ENCODE results near the gene ITPK1.

Gene ITPK1

DNA sequence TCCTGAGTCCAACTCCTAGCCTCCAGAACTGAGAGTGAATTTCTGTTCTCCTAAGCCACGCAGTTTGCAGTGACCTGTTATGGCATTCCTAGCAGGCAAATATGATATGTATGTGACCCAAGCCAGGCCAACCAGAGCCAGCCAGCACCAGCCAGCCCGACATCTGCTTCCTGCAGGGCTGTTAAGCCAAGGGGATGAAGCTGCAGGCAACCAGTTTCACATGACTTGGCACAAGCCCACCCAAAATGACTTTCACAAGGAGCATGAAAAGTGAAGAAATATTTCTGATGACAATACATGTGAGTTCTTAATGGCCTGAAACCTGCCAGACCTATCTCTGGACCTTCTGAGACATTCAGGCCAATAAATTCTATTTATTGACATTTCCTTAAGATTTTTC lies 68.1 kb downstream of the ITPK1 start:
- Histone ChIP-seq H2BK15ac (ENCODE audit: low read depth, poor library complexity, severe bottlenecking) (no peak overlapping the region), H3K23ac (ENCODE audit: low read length in 2 of 2) (no peak overlapping the region), H2AFZ (ENCODE audit: low read depth, low read length) (no peak overlapping the region), H3K4me1 (ENCODE audit: control insufficient read depth, insufficient read depth, low read depth, low read length) (peaks cover 41% of the 10 kb centered on the region), H3K18ac (ENCODE audit: low read depth in 1 of 2, low read length in 2 of 2) (no peak overlapping the region), H3K4me3 (ENCODE audit: insufficient read depth in 1 of 2, low read depth in 1 of 2, low read length in 2 of 2) (no peak overlapping the region), H2AK5ac (ENCODE audit: low read length, severe bottlenecking) (no peak overlapping the region), H3K36me3 (ENCODE audit: control insufficient read depth in 1 of 2, insufficient read depth in 2 of 2, low read depth in 1 of 2, low read length in 2 of 2) (peaks cover 0 to 3% of the 10 kb centered on the region in 2 experiments), H3K4me2 (ENCODE audit: low read length, poor library complexity, severe bottlenecking) (no peak overlapping the region), H2BK12ac (ENCODE audit: low read length in 2 of 2) (no peak overlapping the region), H3K79me1 (replicated peaks; ENCODE audit: low read length, poor library complexity, severe bottlenecking) (peaks cover 2% of the 10 kb centered on the region), H3K4ac (ENCODE audit: low read depth in 1 of 2, low read length in 2 of 2) (no peak overlapping the region), H3K9ac (ENCODE audit: low read length) (no peak overlapping the region), H4K8ac (ENCODE audit: low read length) (no peak overlapping the region), H3K9me3 (ENCODE audit: control insufficient read depth, low read length) (no peaks in the 10 kb centered on the region), H3K14ac (ENCODE audit: low read length in 2 of 2) (no peak overlapping the region), H3K27me3 (ENCODE audit: control insufficient read depth in 1 of 2, insufficient read depth in 1 of 2, low read length in 2 of 2) (peaks cover 7 to 26% of the 10 kb centered on the region in 2 experiments), H2BK120ac (ENCODE audit: low read depth, low read length) (no peak overlapping the region), H3K27ac (ENCODE audit: low read length, poor library complexity, severe bottlenecking) (no peak overlapping the region), H4K91ac (ENCODE audit: low read length) (no peak overlapping the region), H2BK5ac (ENCODE audit: low read depth, low read length, poor library complexity, severe bottlenecking) (no peak overlapping the region)
- no peak for DNase-seq
- WGBS: 75% methylated on average over 2 of the region's 2 CpGs

DNA sequence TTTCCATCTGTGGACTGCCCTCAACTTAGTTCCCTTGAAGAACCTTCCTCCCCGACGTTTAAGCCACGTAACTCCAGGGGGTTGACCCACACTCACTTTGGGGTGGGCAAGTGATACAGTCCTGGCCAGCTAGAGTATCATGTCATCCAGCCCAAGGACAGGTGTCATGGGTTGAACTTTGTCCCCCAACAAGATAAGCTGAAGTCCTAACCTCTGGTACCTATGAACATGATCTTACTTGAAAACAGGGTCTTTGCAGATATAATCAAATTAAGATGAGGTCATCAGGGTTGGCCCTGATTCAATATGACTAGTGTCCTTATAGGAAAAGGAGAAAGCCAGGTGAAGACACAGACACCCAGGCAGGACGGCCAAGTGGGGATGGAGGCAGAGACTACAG lies 68.6 kb downstream of the ITPK1 start:
- H3K4me3 ChIP-seq (ENCODE audit: insufficient read depth in 1 of 2, low read depth in 1 of 2, low read length in 2 of 2): no peak overlapping the region
- H3K27me3 ChIP-seq (ENCODE audit: control insufficient read depth in 1 of 2, insufficient read depth in 1 of 2, low read length in 2 of 2): peaks cover 11 to 26% of the 10 kb centered on the region in 2 experiments
- H2BK5ac ChIP-seq (ENCODE audit: low read depth, low read length, poor library complexity, severe bottlenecking): no peak overlapping the region
- no peak overlapping the region for H2BK120ac ChIP-seq (ENCODE audit: low read depth, low read length)
- H3K9ac ChIP-seq (ENCODE audit: low read length): no peak overlapping the region
- no peak overlapping the region for H2AFZ ChIP-seq (ENCODE audit: low read depth, low read length)
- H3K23ac ChIP-seq (ENCODE audit: low read length in 2 of 2): no peak overlapping the region
- peaks cover 0 to 3% of the 10 kb centered on the region in 2 experiments for H3K36me3 ChIP-seq (ENCODE audit: control insufficient read depth in 1 of 2, insufficient read depth in 2 of 2, low read depth in 1 of 2, low read length in 2 of 2)
- no peak overlapping the region for H3K27ac ChIP-seq (ENCODE audit: low read length, poor library complexity, severe bottlenecking)
- WGBS: 89% methylated on average over 4 of the region's 4 CpGs
- H2BK15ac ChIP-seq (ENCODE audit: low read depth, poor library complexity, severe bottlenecking): no peak overlapping the region
- no peak overlapping the region for H3K18ac ChIP-seq (ENCODE audit: low read depth in 1 of 2, low read length in 2 of 2)
- no peak overlapping the region for H4K8ac ChIP-seq (ENCODE audit: low read length)
- H2BK12ac ChIP-seq (ENCODE audit: low read length in 2 of 2): no peak overlapping the region
- no peak overlapping the region for H3K14ac ChIP-seq (ENCODE audit: low read length in 2 of 2)
- peaks cover 2% of the 10 kb centered on the region for H3K79me1 ChIP-seq (replicated peaks; ENCODE audit: low read length, poor library complexity, severe bottlenecking)
- H2AK5ac ChIP-seq (ENCODE audit: low read length, severe bottlenecking): no peak overlapping the region
- no peak overlapping the region for H3K4me2 ChIP-seq (ENCODE audit: low read length, poor library complexity, severe bottlenecking)
- H3K4me1 ChIP-seq (ENCODE audit: control insufficient read depth, insufficient read depth, low read depth, low read length): peaks cover 41% of the 10 kb centered on the region
- no peaks in the 10 kb centered on the region for H3K9me3 ChIP-seq (ENCODE audit: control insufficient read depth, low read length)
- no peak overlapping the region for H3K4ac ChIP-seq (ENCODE audit: low read depth in 1 of 2, low read length in 2 of 2)
- DNase-seq: no peak
- no peak overlapping the region for H4K91ac ChIP-seq (ENCODE audit: low read length)

DNA sequence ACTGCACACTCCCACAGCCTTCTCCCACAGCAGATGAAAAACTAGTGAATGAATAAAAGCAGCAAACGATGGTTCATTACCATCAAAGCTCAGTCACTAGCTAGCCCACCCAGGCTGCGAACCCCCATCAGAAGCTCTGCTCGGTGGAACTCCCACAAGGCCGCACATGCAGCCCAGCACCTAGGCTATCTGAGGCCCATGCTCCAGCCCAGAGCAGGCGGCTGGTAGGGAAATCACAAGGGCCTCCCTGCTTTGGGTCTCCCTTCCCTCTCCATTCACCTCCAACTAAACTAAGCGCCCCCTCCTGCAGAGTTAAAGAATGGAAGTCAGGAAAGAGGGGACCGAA lies 69.0 kb downstream of the ITPK1 start:
- H2BK5ac ChIP-seq (ENCODE audit: low read depth, low read length, poor library complexity, severe bottlenecking): no peak overlapping the region
- H3K18ac ChIP-seq (ENCODE audit: low read depth in 1 of 2, low read length in 2 of 2): no peak overlapping the region
- no peak overlapping the region for H2BK12ac ChIP-seq (ENCODE audit: low read length in 2 of 2)
- no peak overlapping the region for H2AFZ ChIP-seq (ENCODE audit: low read depth, low read length)
- 73% methylated on average over 7 of the region's 7 CpGs for WGBS
- H3K4me3 ChIP-seq (ENCODE audit: insufficient read depth in 1 of 2, low read depth in 1 of 2, low read length in 2 of 2): no peak overlapping the region
- peaks cover 5% of the 10 kb centered on the region for H3K79me1 ChIP-seq (replicated peaks; ENCODE audit: low read length, poor library complexity, severe bottlenecking)
- H3K4me2 ChIP-seq (ENCODE audit: low read length, poor library complexity, severe bottlenecking): no peak overlapping the region
- peaks cover 41% of the 10 kb centered on the region for H3K4me1 ChIP-seq (ENCODE audit: control insufficient read depth, insufficient read depth, low read depth, low read length)
- peaks cover 16 to 29% of the 10 kb centered on the region in 2 experiments for H3K27me3 ChIP-seq (ENCODE audit: control insufficient read depth in 1 of 2, insufficient read depth in 1 of 2, low read length in 2 of 2)
- no peak overlapping the region for H2AK5ac ChIP-seq (ENCODE audit: low read length, severe bottlenecking)
- H3K36me3 ChIP-seq (ENCODE audit: control insufficient read depth in 1 of 2, insufficient read depth in 2 of 2, low read depth in 1 of 2, low read length in 2 of 2): peaks cover 0 to 3% of the 10 kb centered on the region in 2 experiments
- no peak overlapping the region for H2BK120ac ChIP-seq (ENCODE audit: low read depth, low read length)
- no peak for DNase-seq
- H4K91ac ChIP-seq (ENCODE audit: low read length): no peak overlapping the region
- no peak overlapping the region for H3K4ac ChIP-seq (ENCODE audit: low read depth in 1 of 2, low read length in 2 of 2)
- no peak overlapping the region for H3K27ac ChIP-seq (ENCODE audit: low read length, poor library complexity, severe bottlenecking)
- H3K23ac ChIP-seq (ENCODE audit: low read length in 2 of 2): no peak overlapping the region
- no peaks in the 10 kb centered on the region for H3K9me3 ChIP-seq (ENCODE audit: control insufficient read depth, low read length)
- no peak overlapping the region for H3K14ac ChIP-seq (ENCODE audit: low read length in 2 of 2)
- H2BK15ac ChIP-seq (ENCODE audit: low read depth, poor library complexity, severe bottlenecking): no peak overlapping the region
- H3K9ac ChIP-seq (ENCODE audit: low read length): no peak overlapping the region
- no peak overlapping the region for H4K8ac ChIP-seq (ENCODE audit: low read length)

DNA sequence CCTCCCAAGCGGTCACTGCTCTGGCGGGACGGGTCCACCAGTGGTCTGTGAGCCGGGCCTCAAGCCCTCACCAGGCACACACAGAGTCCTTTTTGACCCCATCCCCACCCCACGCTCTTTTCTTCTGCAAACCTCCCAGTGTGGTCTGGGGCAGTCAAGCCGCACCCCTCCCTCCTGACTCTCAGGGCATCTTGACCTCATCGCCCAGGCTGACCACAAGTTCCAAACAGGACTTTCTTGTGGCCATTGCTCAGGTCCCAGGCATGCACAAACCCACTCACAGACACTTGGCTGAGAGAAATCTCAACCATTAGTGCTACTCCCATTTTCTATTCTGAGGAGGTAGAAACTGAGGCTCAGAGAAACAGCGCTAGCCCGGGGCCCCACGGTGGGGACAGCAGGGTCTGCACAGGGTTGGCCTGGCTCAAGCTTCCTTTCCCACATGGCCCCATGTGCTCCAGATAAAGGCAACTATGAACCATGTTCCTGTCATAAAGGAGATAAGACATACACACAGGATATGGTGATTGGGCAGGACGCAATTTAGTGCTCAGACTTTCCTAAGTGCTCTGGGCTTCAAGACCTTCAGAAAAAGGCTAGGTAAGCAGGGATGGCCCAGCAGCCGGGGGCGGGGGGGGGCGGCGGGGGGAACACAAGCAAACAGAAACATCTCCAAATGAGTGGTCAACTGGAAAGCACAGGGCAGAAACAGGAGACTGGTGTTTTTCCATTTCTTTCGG lies 69.6 kb downstream of the ITPK1 start:
- no peak overlapping the region for H3K9ac ChIP-seq (ENCODE audit: low read length)
- H4K8ac ChIP-seq (ENCODE audit: low read length): no peak overlapping the region
- H3K23ac ChIP-seq (ENCODE audit: low read length in 2 of 2): no peak overlapping the region
- no peak overlapping the region for H2BK5ac ChIP-seq (ENCODE audit: low read depth, low read length, poor library complexity, severe bottlenecking)
- H3K9me3 ChIP-seq (ENCODE audit: control insufficient read depth, low read length): no peaks in the 10 kb centered on the region
- H3K4ac ChIP-seq (ENCODE audit: low read depth in 1 of 2, low read length in 2 of 2): no peak overlapping the region
- no peak overlapping the region for H3K18ac ChIP-seq (ENCODE audit: low read depth in 1 of 2, low read length in 2 of 2)
- H4K91ac ChIP-seq (ENCODE audit: low read length): no peak overlapping the region
- H2BK12ac ChIP-seq (ENCODE audit: low read length in 2 of 2): no peak overlapping the region
- H3K27me3 ChIP-seq (ENCODE audit: control insufficient read depth in 1 of 2, insufficient read depth in 1 of 2, low read length in 2 of 2): peaks cover 21 to 34% of the 10 kb centered on the region in 2 experiments
- H3K4me3 ChIP-seq (ENCODE audit: insufficient read depth in 1 of 2, low read depth in 1 of 2, low read length in 2 of 2): no peak overlapping the region
- DNase-seq: peak; percentile 86
- no peak overlapping the region for H2AFZ ChIP-seq (ENCODE audit: low read depth, low read length)
- 31% methylated on average over 16 of the region's 16 CpGs for WGBS
- H3K4me2 ChIP-seq (ENCODE audit: low read length, poor library complexity, severe bottlenecking): no peak overlapping the region
- peaks cover 7% of the 10 kb centered on the region for H3K79me1 ChIP-seq (replicated peaks; ENCODE audit: low read length, poor library complexity, severe bottlenecking)
- no peak overlapping the region for H2BK120ac ChIP-seq (ENCODE audit: low read depth, low read length)
- no peak overlapping the region for H2AK5ac ChIP-seq (ENCODE audit: low read length, severe bottlenecking)
- H3K36me3 ChIP-seq (ENCODE audit: control insufficient read depth in 1 of 2, insufficient read depth in 2 of 2, low read depth in 1 of 2, low read length in 2 of 2): peaks cover 0 to 3% of the 10 kb centered on the region in 2 experiments
- no peak overlapping the region for H3K27ac ChIP-seq (ENCODE audit: low read length, poor library complexity, severe bottlenecking)
- no peak overlapping the region for H2BK15ac ChIP-seq (ENCODE audit: low read depth, poor library complexity, severe bottlenecking)
- H3K4me1 ChIP-seq (ENCODE audit: control insufficient read depth, insufficient read depth, low read depth, low read length): peaks cover 41% of the 10 kb centered on the region
- no peak overlapping the region for H3K14ac ChIP-seq (ENCODE audit: low read length in 2 of 2)

Data from mesenchymal stem cell (in vitro differentiated cells and primary cell).